WTC11 (cell line): ENCODE data around the gene MFAP3L. TPM values are rescaled to one million over a fixed set of nuclear protein-coding genes. Genes with fewer than 3 reads are reported as not detected.
A peak's percentile ranks its signal among the peaks of the same experiment; 100 is the strongest.
"Not testable (repeated sequence)": the region's sequence is repeated elsewhere in the genome, so short reads cannot be mapped to it uniquely, and the experiment has no call there.

ENCODE experiments used
- ATAC-seq: fragments of 200-7000 bp; cut with Tn5 transposase; 2 replicates; pipeline ENCODE4 v1.10.0; 2021; ENCODE audit warnings: mild to moderate bottlenecking, moderate library complexity
- CTCF ChIA-PET: fragments of 300-600 bp; sonication (Branson Sonifier 250); formaldehyde crosslinking; loops from one replicate; lab custom pipeline; 2021; ENCODE audit warnings: antibody characterized with exemption; lab: Charles Lee
- POLR2A ChIA-PET: fragments of 350-600 bp; sonication (Branson Sonifier 250); formaldehyde crosslinking; loops from one replicate; lab custom pipeline; 2021; ENCODE audit warnings: antibody characterized with exemption; lab: Charles Lee
- DNase-seq: peaks from one replicate; pipeline ENCODE4 v3.0.0; 2021; ENCODE audit warnings: low spot score
- H3K27ac Mint-ChIP-seq: 2 replicates; pipeline ENCODE4 v1.8.0; 2021; ENCODE audit warnings: mixed read lengths
- H3K27me3 Mint-ChIP-seq: 2 replicates; pipeline ENCODE4 v1.8.0; 2021; ENCODE audit warnings: low read depth, mild to moderate bottlenecking, moderate library complexity, mixed read lengths
- H3K36me3 Mint-ChIP-seq: 2 replicates; pipeline ENCODE4 v1.8.0; 2021; ENCODE audit warnings: mixed read lengths
- H3K4me1 Mint-ChIP-seq: 2 replicates; pipeline ENCODE4 v1.8.0; 2022; ENCODE audit warnings: mixed read lengths
- H3K4me3 Mint-ChIP-seq: 2 replicates; pipeline ENCODE4 v1.8.0; 2021; ENCODE audit warnings: mild to moderate bottlenecking, moderate library complexity, mixed read lengths
- H3K9me3 Mint-ChIP-seq: 2 replicates; pipeline ENCODE4 v1.8.0; 2021; ENCODE audit warnings: mixed read lengths
- ATF1 ChIP-seq: sonication (generic); formaldehyde crosslinking; IDR thresholded peaks from 2 replicates; pipeline ENCODE4 v1.8.1; 2023; ENCODE audit warnings: mild to moderate bottlenecking, moderate library complexity, missing genetic modification reagents
- ETV6 ChIP-seq: sonication (generic); formaldehyde crosslinking; IDR thresholded peaks from 2 replicates; pipeline ENCODE4 v1.8.1; 2022; ENCODE audit warnings: mild to moderate bottlenecking, missing genetic modification reagents
- FOXK1 ChIP-seq: sonication (generic); formaldehyde crosslinking; IDR thresholded peaks from 2 replicates; pipeline ENCODE4 v1.8.0; 2022; ENCODE audit warnings: mild to moderate bottlenecking, moderate library complexity, missing genetic modification reagents
- IRF2 ChIP-seq: sonication (generic); formaldehyde crosslinking; IDR thresholded peaks from 2 replicates; pipeline ENCODE4 v1.8.0; 2022; ENCODE audit warnings: low read depth, missing genetic modification reagents, borderline replicate concordance
- NFE2L1 ChIP-seq: sonication (generic); formaldehyde crosslinking; IDR thresholded peaks from 2 replicates; pipeline ENCODE4 v1.8.1; 2023; ENCODE audit warnings: missing genetic modification reagents
- OVOL2 ChIP-seq: fragments of 250-450 bp; sonication (Bioruptor Pico); IDR thresholded peaks from 2 replicates; pipeline ENCODE4 v1.9.0; 2021; ENCODE audit warnings: mild to moderate bottlenecking, borderline replicate concordance
- TP53 ChIP-seq: sonication (generic); formaldehyde crosslinking; IDR thresholded peaks from 2 replicates; pipeline ENCODE4 v1.8.1; 2023; ENCODE audit warnings: mild to moderate bottlenecking, missing genetic modification reagents
- ZNF423 ChIP-seq: fragments of 250-450 bp; sonication (Bioruptor Pico); IDR thresholded peaks from 2 replicates; pipeline ENCODE4 v2.1.2; 2022; ENCODE audit warnings: mild to moderate bottlenecking, moderate library complexity
- total RNA-seq: library from RNA; stranded (reverse); gene quantifications from 3 replicates; pipeline ENCODE4 v1.2.3, GENCODE V29; 2021
- TF ChIP-seq, protein P1 (sequence below): sonication (generic); formaldehyde crosslinking; conservative IDR thresholded peaks from 2 replicates; pipeline ENCODE4 v1.8.1; 2022; ENCODE audit warnings: mild to moderate bottlenecking, missing genetic modification reagents
- TF ChIP-seq, protein P2 (sequence below): sonication (generic); formaldehyde crosslinking; IDR thresholded peaks from 2 replicates; pipeline ENCODE4 v1.8.1; 2023; ENCODE audit warnings: mild to moderate bottlenecking, missing genetic modification reagents, moderate library complexity
- TF ChIP-seq, protein P3 (sequence below): sonication (generic); formaldehyde crosslinking; IDR thresholded peaks from 2 replicates; pipeline ENCODE4 v1.8.0; 2023; ENCODE audit warnings: missing genetic modification reagents
- TF ChIP-seq, protein P4 (sequence below): sonication (generic); formaldehyde crosslinking; IDR thresholded peaks from 2 replicates; pipeline ENCODE4 v1.8.0; 2022; ENCODE audit warnings: mild to moderate bottlenecking, missing genetic modification reagents
- TF ChIP-seq, protein P5 (sequence below): fragments of 250-450 bp; sonication (Bioruptor Pico); IDR thresholded peaks from 2 replicates; pipeline ENCODE4 v2.1.2; 2022; ENCODE audit warnings: mild to moderate bottlenecking, moderate library complexity
- TF ChIP-seq, protein P6 (sequence below): sonication (generic); formaldehyde crosslinking; IDR thresholded peaks from 2 replicates; pipeline ENCODE4 v1.8.0; 2022; ENCODE audit warnings: mild to moderate bottlenecking, missing genetic modification reagents
- TF ChIP-seq, protein P7 (sequence below): sonication (generic); formaldehyde crosslinking; IDR thresholded peaks from 2 replicates; pipeline ENCODE4 v1.8.0; 2022; ENCODE audit warnings: missing genetic modification reagents

MFAP3L gene
- total RNA-seq, 1 experiment from 2014 or later: 31.3 TPM

DNA sequence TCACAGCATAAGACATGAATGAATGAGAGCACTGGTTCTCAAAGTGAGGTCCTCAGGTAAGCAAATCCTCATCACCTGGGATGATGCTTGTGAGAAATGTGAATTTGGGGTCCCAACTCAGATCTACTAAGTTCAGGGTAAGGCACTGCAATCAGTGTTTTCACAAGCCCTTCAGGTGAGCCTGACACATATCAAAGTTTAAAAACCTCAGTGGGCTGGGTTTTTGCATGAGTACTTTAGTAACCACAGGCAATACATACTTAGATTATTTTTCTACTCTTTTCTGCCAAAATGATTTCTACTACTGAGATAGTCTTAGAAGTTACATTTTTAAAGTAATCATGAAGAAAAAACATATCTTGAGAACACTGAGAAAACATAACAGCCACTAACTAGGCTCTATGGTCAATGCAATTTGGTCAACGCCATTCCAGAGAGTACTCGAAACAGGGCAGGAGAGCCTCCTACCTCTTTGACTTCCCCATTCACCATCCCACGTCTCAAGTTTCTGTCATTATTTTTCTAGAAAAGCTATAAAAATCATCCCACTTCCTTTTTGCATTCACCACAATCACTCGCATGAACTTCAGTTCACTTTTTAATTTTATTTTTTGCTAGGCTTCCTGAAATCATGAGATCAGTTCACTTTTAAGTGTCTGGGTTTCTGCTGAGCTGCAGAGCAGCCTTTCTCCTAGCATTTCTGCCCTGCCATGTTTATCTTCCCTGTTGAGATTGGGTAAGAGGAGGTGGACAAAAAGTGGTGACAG is 73.8 kb downstream of the MFAP3L start (continued):
- TF ChIP-seq, protein P1, sequence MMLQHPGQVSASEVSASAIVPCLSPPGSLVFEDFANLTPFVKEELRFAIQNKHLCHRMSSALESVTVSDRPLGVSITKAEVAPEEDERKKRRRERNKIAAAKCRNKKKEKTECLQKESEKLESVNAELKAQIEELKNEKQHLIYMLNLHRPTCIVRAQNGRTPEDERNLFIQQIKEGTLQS (CRISPR knock-in tag): no peak
- no peak for TF ChIP-seq NFE2L1 (CRISPR knock-in tag)
- TF ChIP-seq, protein P2, sequence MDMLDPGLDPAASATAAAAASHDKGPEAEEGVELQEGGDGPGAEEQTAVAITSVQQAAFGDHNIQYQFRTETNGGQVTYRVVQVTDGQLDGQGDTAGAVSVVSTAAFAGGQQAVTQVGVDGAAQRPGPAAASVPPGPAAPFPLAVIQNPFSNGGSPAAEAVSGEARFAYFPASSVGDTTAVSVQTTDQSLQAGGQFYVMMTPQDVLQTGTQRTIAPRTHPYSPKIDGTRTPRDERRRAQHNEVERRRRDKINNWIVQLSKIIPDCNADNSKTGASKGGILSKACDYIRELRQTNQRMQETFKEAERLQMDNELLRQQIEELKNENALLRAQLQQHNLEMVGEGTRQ: no peak

DNA sequence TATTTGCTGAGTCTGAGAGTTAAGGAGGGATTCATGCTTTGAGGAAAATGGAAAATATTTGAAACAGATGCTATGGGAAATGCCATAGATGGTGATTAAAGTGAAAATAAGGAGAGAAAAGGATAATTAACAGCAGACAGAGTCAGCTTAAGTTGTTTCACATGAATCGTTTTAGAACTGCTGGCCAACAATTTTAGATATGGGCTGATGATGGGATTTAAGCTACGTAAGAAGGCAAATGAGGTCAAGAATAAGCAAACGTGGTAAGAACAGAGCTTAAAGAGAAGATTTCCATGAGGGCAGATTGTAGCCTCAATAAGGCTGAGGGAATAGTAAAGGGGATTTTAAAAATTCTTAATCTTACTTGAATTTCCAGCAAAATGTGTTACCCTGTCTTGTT is 77.9 kb downstream of the MFAP3L start:
- H3K9me3 Mint-ChIP-seq: peaks cover 10% of the 10 kb centered on the region
- POLR2A ChIA-PET: no interaction called here
- peaks cover 5% of the 10 kb centered on the region; the same call in 1 of the 2 replicates for H3K36me3 Mint-ChIP-seq
- no peak for TF ChIP-seq TP53 (CRISPR knock-in tag)
- TF ChIP-seq ETV6 (CRISPR knock-in tag): no peak
- TF ChIP-seq ZNF423 (CRISPR knock-in tag): no peak
- TF ChIP-seq IRF2: no peak
- H3K4me3 Mint-ChIP-seq: no peak overlapping the region
- H3K27ac Mint-ChIP-seq: no peak overlapping the region
- CTCF ChIA-PET: no interaction called here
- DNase-seq (no peak), ATAC-seq (no peak)
- H3K27me3 Mint-ChIP-seq: no peaks in the 10 kb centered on the region; the same call in 1 of the 2 replicates
- H3K4me1 Mint-ChIP-seq: peaks cover 21% of the 10 kb centered on the region

DNA sequence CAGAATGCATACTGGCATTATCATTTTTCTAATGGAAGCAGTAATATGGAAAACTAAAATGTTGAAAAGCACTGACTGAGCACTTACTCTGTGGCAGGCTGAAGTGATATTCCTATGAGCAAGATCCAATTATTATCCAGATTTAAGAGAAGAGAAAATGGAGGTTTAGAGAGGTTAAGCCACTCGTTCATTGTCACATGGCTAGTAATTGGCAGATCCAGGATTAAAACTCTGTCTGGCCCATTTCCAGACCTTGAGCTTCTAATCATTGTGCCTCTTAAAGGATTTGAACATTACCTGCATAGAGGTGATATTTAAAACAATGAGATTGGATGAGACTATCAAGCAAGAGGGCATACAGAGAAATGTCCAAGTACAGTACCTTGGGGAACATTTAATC is 80.6 kb downstream of the MFAP3L start:
- H3K4me3 Mint-ChIP-seq: no peak overlapping the region
- peaks cover 22% of the 10 kb centered on the region for H3K9me3 Mint-ChIP-seq
- ATAC-seq: no peak
- no peaks in the 10 kb centered on the region; the same call in 1 of the 2 replicates for H3K27me3 Mint-ChIP-seq
- CTCF ChIA-PET: no interaction called here
- H3K27ac Mint-ChIP-seq: no peak overlapping the region
- peaks cover 23% of the 10 kb centered on the region for H3K36me3 Mint-ChIP-seq
- peaks cover 43% of the 10 kb centered on the region for H3K4me1 Mint-ChIP-seq
- TF ChIP-seq, protein P3, sequence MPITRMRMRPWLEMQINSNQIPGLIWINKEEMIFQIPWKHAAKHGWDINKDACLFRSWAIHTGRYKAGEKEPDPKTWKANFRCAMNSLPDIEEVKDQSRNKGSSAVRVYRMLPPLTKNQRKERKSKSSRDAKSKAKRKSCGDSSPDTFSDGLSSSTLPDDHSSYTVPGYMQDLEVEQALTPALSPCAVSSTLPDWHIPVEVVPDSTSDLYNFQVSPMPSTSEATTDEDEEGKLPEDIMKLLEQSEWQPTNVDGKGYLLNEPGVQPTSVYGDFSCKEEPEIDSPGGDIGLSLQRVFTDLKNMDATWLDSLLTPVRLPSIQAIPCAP (CRISPR knock-in tag): no peak
- TF ChIP-seq OVOL2 (CRISPR knock-in tag) (no peak), ATF1 (CRISPR knock-in tag) (no peak), FOXK1 (CRISPR knock-in tag) (no peak)
- TF ChIP-seq, protein P4, sequence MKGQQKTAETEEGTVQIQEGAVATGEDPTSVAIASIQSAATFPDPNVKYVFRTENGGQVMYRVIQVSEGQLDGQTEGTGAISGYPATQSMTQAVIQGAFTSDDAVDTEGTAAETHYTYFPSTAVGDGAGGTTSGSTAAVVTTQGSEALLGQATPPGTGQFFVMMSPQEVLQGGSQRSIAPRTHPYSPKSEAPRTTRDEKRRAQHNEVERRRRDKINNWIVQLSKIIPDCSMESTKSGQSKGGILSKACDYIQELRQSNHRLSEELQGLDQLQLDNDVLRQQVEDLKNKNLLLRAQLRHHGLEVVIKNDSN (CRISPR knock-in tag): no peak
- TF ChIP-seq, protein P5, sequence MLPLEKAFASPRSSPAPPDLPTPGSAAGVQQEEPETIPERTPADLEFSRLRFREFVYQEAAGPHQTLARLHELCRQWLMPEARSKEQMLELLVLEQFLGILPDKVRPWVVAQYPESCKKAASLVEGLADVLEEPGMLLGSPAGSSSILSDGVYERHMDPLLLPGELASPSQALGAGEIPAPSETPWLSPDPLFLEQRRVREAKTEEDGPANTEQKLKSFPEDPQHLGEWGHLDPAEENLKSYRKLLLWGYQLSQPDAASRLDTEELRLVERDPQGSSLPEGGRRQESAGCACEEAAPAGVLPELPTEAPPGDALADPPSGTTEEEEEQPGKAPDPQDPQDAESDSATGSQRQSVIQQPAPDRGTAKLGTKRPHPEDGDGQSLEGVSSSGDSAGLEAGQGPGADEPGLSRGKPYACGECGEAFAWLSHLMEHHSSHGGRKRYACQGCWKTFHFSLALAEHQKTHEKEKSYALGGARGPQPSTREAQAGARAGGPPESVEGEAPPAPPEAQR (CRISPR knock-in tag): no peak
- TF ChIP-seq, protein P2: no peak
- TF ChIP-seq, protein P6, sequence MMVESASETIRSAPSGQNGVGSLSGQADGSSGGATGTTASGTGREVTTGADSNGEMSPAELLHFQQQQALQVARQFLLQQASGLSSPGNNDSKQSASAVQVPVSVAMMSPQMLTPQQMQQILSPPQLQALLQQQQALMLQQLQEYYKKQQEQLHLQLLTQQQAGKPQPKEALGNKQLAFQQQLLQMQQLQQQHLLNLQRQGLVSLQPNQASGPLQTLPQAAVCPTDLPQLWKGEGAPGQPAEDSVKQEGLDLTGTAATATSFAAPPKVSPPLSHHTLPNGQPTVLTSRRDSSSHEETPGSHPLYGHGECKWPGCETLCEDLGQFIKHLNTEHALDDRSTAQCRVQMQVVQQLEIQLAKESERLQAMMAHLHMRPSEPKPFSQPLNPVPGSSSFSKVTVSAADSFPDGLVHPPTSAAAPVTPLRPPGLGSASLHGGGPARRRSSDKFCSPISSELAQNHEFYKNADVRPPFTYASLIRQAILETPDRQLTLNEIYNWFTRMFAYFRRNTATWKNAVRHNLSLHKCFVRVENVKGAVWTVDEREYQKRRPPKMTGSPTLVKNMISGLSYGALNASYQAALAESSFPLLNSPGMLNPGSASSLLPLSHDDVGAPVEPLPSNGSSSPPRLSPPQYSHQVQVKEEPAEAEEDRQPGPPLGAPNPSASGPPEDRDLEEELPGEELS (CRISPR knock-in tag): no peak
- TF ChIP-seq, protein P7, sequence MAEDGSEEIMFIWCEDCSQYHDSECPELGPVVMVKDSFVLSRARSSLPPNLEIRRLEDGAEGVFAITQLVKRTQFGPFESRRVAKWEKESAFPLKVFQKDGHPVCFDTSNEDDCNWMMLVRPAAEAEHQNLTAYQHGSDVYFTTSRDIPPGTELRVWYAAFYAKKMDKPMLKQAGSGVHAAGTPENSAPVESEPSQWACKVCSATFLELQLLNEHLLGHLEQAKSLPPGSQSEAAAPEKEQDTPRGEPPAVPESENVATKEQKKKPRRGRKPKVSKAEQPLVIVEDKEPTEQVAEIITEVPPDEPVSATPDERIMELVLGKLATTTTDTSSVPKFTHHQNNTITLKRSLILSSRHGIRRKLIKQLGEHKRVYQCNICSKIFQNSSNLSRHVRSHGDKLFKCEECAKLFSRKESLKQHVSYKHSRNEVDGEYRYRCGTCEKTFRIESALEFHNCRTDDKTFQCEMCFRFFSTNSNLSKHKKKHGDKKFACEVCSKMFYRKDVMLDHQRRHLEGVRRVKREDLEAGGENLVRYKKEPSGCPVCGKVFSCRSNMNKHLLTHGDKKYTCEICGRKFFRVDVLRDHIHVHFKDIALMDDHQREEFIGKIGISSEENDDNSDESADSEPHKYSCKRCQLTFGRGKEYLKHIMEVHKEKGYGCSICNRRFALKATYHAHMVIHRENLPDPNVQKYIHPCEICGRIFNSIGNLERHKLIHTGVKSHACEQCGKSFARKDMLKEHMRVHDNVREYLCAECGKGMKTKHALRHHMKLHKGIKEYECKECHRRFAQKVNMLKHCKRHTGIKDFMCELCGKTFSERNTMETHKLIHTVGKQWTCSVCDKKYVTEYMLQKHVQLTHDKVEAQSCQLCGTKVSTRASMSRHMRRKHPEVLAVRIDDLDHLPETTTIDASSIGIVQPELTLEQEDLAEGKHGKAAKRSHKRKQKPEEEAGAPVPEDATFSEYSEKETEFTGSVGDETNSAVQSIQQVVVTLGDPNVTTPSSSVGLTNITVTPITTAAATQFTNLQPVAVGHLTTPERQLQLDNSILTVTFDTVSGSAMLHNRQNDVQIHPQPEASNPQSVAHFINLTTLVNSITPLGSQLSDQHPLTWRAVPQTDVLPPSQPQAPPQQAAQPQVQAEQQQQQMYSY (CRISPR knock-in tag): no peak
- TF ChIP-seq, protein P1 (CRISPR knock-in tag): no peak
- TF ChIP-seq, all 79 proteins: peak for 0
- DNase-seq: no peak
- POLR2A ChIA-PET: no interaction called here

DNA sequence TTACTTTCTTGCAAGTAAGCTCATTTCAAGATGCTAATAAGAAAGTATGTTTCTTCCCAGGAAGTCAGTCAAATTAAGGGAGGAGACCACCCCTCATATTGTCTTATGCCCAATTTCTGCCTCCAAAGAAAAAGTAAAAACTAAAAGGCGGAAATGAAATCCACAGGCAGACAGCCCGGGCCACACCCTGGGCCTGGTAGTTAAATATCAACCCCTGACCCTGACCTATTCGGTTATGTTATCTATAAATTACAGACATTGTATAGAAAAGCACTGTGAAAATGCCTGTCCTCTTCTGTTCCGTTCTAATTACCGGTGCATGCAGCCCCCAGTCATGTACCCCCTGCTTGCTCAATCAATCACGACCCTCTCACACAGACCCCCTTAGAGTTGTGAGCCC is 82.6 kb downstream of the MFAP3L start:
- POLR2A ChIA-PET, H3K4me3 Mint-ChIP-seq, DNase-seq, CTCF ChIA-PET, H3K27me3 Mint-ChIP-seq, ATAC-seq: not testable (repeated sequence)
- Mint-ChIP-seq H3K9me3 (peaks cover 22% of the 10 kb centered on the region), H3K27ac (peak overlapping the region; percentile 91), H3K4me1 (peaks cover 57% of the 10 kb centered on the region), H3K36me3 (peaks cover 23% of the 10 kb centered on the region)
